ENCODE results near the gene AEBP1. TPM values are rescaled to one million over a fixed set of nuclear protein-coding genes. Genes with fewer than 3 reads are reported as not detected.

AEBP1 gene
- total RNA-seq, 6 experiments from 2014 or later = 69.7 to 83.2 (median 76.4) TPM

DNA sequence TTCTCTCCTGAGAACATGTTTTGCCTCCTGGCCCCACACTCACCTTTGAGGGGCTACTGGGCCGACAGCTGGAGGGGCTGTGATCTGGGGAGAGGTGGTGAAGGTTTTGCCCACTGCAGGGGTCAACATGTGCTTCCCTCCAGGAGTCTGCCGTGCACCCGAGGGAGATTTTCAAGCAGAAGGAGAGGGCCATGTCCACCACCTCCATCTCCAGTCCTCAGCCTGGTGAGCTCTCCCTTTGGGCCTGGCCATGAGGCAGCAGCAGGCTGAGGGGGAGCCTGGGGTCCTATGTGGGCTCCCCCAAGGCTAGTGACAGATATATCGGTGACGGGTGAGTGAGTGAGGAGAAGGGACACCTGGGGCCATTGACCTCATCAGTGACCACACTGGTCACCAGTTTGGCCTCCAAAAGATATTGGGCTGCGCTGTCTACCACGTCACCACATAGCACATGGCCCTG, 45.4 kb upstream of the AEBP1 start:
- Mint-ChIP-seq H3K9me3 (no peaks in the 10 kb centered on the region), H3K27me3 (ENCODE audit: insufficient read depth) (no peaks in the 10 kb centered on the region; the same call in 1 of the 2 replicates), H3K4me3 (no peak overlapping the region), H3K27ac (no peak overlapping the region), H3K4me1 (ENCODE audit: low read depth) (no peaks in the 10 kb centered on the region), H3K36me3 (ENCODE audit: low read depth) (peaks cover 32% of the 10 kb centered on the region)
- TF ChIP-seq, protein P1, sequence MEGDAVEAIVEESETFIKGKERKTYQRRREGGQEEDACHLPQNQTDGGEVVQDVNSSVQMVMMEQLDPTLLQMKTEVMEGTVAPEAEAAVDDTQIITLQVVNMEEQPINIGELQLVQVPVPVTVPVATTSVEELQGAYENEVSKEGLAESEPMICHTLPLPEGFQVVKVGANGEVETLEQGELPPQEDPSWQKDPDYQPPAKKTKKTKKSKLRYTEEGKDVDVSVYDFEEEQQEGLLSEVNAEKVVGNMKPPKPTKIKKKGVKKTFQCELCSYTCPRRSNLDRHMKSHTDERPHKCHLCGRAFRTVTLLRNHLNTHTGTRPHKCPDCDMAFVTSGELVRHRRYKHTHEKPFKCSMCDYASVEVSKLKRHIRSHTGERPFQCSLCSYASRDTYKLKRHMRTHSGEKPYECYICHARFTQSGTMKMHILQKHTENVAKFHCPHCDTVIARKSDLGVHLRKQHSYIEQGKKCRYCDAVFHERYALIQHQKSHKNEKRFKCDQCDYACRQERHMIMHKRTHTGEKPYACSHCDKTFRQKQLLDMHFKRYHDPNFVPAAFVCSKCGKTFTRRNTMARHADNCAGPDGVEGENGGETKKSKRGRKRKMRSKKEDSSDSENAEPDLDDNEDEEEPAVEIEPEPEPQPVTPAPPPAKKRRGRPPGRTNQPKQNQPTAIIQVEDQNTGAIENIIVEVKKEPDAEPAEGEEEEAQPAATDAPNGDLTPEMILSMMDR (IDR thresholded peaks at IDR 0.05) = no peak
- no peak for DNase-seq

- Mint-ChIP-seq H3K4me3 (no peak overlapping the region), H3K27me3 (ENCODE audit: insufficient read depth) (no peaks in the 10 kb centered on the region; the same call in none of the 2 replicates), H3K4me1 (ENCODE audit: low read depth) (no peaks in the 10 kb centered on the region), H3K9me3 (no peaks in the 10 kb centered on the region), H3K27ac (no peak overlapping the region), H3K36me3 (ENCODE audit: low read depth) (peaks cover 32% of the 10 kb centered on the region)
- TF ChIP-seq, protein P1 (IDR thresholded peaks at IDR 0.05) = no peak
- DNase-seq = no peak
Observed at GRCh38 chr7:44059219-44060090, 44.7 kb upstream of the AEBP1 start.

- no peaks in the 10 kb centered on the region for H3K9me3 Mint-ChIP-seq
- DNase-seq = no peak
- no peak overlapping the region for H3K27ac Mint-ChIP-seq
- TF ChIP-seq, protein P1 (IDR thresholded peaks at IDR 0.05) = no peak
- peaks cover 5% of the 10 kb centered on the region for H3K27me3 Mint-ChIP-seq (ENCODE audit: insufficient read depth)
- H3K4me3 Mint-ChIP-seq = no peak overlapping the region
- H3K36me3 Mint-ChIP-seq (ENCODE audit: low read depth) = peaks cover 28% of the 10 kb centered on the region
- H3K4me1 Mint-ChIP-seq (ENCODE audit: low read depth) = peaks cover 4% of the 10 kb centered on the region
Observed at GRCh38 chr7:44060091-44060947, 43.8 kb upstream of the AEBP1 start.

DNA sequence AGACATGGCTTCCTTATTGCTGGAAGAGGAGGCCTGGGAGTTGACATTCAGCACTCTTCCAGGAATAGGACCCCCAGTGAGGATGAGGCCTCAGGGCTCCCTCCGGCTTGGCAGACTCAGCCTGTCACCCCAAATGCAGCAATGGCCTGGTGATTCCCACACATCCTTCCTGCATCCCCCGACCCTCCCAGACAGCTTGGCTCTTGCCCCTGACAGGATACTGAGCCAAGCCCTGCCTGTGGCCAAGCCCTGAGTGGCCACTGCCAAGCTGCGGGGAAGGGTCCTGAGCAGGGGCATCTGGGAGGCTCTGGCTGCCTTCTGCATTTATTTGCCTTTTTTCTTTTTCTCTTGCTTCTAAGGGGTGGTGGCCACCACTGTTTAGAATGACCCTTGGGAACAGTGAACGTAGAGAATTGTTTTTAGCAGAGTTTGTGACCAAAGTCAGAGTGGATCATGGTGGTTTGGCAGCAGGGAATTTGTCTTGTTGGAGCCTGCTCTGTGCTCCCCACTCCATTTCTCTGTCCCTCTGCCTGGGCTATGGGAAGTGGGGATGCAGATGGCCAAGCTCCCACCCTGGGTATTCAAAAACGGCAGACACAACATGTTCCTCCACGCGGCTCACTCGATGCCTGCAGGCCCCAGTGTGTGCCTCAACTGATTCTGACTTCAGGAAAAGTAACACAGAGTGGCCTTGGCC, 43.0 kb upstream of the AEBP1 start:
- H3K4me1 Mint-ChIP-seq (ENCODE audit: low read depth) = peaks cover 12% of the 10 kb centered on the region
- peaks cover 21% of the 10 kb centered on the region for H3K36me3 Mint-ChIP-seq (ENCODE audit: low read depth)
- TF ChIP-seq, protein P1 (IDR thresholded peaks at IDR 0.05) = no peak
- H3K27ac Mint-ChIP-seq = no peak overlapping the region
- DNase-seq = no peak
- H3K4me3 Mint-ChIP-seq = no peak overlapping the region
- peaks cover 12% of the 10 kb centered on the region for H3K27me3 Mint-ChIP-seq (ENCODE audit: insufficient read depth)
- no peaks in the 10 kb centered on the region for H3K9me3 Mint-ChIP-seq

DNA sequence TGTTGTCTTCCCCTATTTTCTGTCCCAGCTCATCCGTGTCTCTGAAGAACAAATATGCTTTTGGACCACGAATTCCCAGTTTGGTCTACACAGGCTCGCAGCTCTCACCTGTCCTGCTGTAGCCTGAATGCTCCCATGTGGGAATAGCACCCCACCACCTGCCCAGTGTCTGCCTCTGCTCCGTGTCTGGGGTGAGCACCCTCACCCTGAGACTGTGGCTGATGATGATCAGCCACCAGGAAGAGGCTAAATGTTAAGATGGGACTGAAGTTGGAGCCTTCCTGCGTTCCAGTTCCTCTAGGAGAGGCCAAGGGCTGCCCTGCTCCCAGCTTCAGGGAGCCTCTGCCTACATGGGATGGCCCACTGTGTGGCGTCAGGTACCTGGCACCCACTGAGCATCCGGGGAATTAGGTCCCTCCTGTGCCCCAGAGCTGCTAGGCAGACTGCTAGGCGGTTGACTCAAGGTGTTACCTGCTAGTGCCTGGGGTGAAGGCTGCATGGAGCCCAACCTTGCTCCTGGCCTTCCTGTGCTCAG, 42.4 kb upstream of the AEBP1 start:
- TF ChIP-seq, protein P1 (IDR thresholded peaks at IDR 0.05) = no peak
- DNase-seq = no peak
- peaks cover under 1% of the 10 kb centered on the region; the same call in 1 of the 2 replicates for H3K9me3 Mint-ChIP-seq
- no peak overlapping the region for H3K27ac Mint-ChIP-seq
- H3K4me1 Mint-ChIP-seq (ENCODE audit: low read depth) = peaks cover 12% of the 10 kb centered on the region
- H3K4me3 Mint-ChIP-seq = no peak overlapping the region
- peaks cover 16% of the 10 kb centered on the region for H3K36me3 Mint-ChIP-seq (ENCODE audit: low read depth)
- H3K27me3 Mint-ChIP-seq (ENCODE audit: insufficient read depth) = peaks cover 16% of the 10 kb centered on the region

Measured in HFFc6 (cell line).